Peyer's patch (tissue), 4 donors: ENCODE results near the gene FBXW7. TPM values are rescaled to one million over a fixed set of nuclear protein-coding genes. Genes with fewer than 3 reads are reported as not detected.

Experiments
- DNase-seq, 3 donors: peaks; one replicate each; pipeline ENCODE4 v3.0.0-alpha.2; 2017 to 2019
- H3K27ac ChIP-seq, 4 donors: fragments of 200-600 bp; sonication (generic); one replicate each; pipeline ENCODE4 v1.5.1; 2016 to 2019
- H3K27me3 ChIP-seq, 2 donors: fragments of 200-600 bp; sonication (generic); one replicate each; pipeline ENCODE4 v1.5.1; 2019
- H3K36me3 ChIP-seq, 3 donors: fragments of 200-600 bp; sonication (generic); one replicate each; pipeline ENCODE4 v1.5.1; 2016 to 2019
- H3K4me1 ChIP-seq, 4 donors: fragments of 200-600 bp; sonication (generic); one replicate each; pipeline ENCODE4 v1.5.1; 2016 to 2019
- H3K4me3 ChIP-seq, 4 donors: fragments of 200-600 bp; sonication (generic); 1 replicate in 3 of 4; 2 replicates in 1 of 4; pipeline ENCODE4 v1.5.1; 2016 to 2019; ENCODE audit warnings: mild to moderate bottlenecking in 1 of 4
- H3K9me3 ChIP-seq, 4 donors: fragments of 200-600 bp; sonication (generic); one replicate each; pipeline ENCODE4 v1.5.1; 2016 to 2019; ENCODE audit warnings: mild to moderate bottlenecking in 1 of 4
- POLR2A ChIP-seq, 2 donors: fragments of 450-650 bp; IDR thresholded peaks; one replicate each; pipeline ENCODE4 v1.5.1; 2017; ENCODE audit warnings: antibody characterized with exemption in 2 of 2, mild to moderate bottlenecking in 2 of 2, moderate library complexity in 2 of 2
- total RNA-seq, 4 donors: library from RNA; depleted of rRNA; stranded (reverse); fragments of >200 nt; gene quantifications; one replicate each; pipeline ENCODE4 v1.1.0, GENCODE V29; 2016
- TF ChIP-seq, protein P1 (sequence below), 6 experiments: fragments of 450-650 bp in 4 of 6; fragments of 200-600 bp in 2 of 6; sonication (generic) in 1 of 6; IDR thresholded peaks; one replicate each; pipeline ENCODE4 v1.5.1; 2017 to 2019; ENCODE audit warnings: antibody characterized with exemption in 6 of 6, mild to moderate bottlenecking in 3 of 6, moderate library complexity in 1 of 6

The FBXW7 gene
- total RNA-seq, 4 donors from 2014 or later = 33.4 to 120 (median 43.0) TPM

DNA sequence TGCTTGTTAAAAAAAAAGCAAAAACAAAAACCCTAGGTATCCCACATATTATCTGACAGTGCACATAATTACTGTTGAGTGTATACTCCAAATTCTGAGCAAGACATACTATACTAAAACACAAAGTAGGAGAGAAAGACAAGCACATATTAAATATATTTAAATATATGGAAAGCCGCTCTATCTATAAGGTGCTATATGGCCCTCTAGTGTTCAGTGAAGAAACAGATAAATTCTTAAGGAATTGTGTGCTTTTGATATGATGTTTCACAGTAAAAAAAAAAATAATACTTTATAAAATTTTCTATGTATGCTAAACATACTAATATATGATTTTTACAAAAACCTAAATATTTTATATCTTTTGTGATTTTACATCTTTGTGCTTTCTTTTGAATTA, 137.8 kb downstream of the FBXW7 start:
- Histone ChIP-seq H3K36me3 (no peaks in the 10 kb centered on the region), H3K9me3 (no peaks in the 10 kb centered on the region), H3K4me3 (no peak overlapping the region), H3K27me3 (no peaks in the 10 kb centered on the region), H3K27ac (no peak overlapping the region), H3K4me1 (no peaks in the 10 kb centered on the region)
- DNase-seq = no peak
- TF ChIP-seq, protein P1, sequence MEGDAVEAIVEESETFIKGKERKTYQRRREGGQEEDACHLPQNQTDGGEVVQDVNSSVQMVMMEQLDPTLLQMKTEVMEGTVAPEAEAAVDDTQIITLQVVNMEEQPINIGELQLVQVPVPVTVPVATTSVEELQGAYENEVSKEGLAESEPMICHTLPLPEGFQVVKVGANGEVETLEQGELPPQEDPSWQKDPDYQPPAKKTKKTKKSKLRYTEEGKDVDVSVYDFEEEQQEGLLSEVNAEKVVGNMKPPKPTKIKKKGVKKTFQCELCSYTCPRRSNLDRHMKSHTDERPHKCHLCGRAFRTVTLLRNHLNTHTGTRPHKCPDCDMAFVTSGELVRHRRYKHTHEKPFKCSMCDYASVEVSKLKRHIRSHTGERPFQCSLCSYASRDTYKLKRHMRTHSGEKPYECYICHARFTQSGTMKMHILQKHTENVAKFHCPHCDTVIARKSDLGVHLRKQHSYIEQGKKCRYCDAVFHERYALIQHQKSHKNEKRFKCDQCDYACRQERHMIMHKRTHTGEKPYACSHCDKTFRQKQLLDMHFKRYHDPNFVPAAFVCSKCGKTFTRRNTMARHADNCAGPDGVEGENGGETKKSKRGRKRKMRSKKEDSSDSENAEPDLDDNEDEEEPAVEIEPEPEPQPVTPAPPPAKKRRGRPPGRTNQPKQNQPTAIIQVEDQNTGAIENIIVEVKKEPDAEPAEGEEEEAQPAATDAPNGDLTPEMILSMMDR (IDR thresholded peaks at IDR 0.05) = peak in 4 of 6 experiments; percentile 16 to 36 (median 25)
- TF ChIP-seq POLR2A (IDR thresholded peaks at IDR 0.05) = no peak

DNA sequence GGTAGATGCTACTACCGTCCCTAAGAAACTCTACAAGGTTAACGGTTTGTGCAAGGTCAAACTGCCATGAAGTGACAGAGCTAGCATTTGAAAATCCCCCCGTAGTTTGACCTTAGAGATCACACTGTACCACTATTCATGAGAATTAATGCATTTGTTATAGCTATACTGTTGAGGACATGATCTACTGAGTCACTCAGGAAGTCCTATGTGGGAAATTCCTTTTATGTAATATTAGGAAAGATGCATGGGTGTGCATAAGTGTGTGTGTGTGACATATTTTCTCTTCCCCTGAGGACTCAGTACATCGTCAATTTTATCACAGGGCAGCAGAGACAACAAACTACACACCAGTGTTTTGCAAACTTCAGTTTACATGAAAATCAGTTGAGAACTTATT, 141.1 kb downstream of the FBXW7 start:
- H3K36me3 ChIP-seq = no peaks in the 10 kb centered on the region
- no peaks in the 10 kb centered on the region for H3K9me3 ChIP-seq
- TF ChIP-seq, protein P1 (IDR thresholded peaks at IDR 0.05) = no peak
- TF ChIP-seq POLR2A (IDR thresholded peaks at IDR 0.05) = no peak
- no peak for DNase-seq
- no peak overlapping the region for H3K27ac ChIP-seq
- H3K4me1 ChIP-seq = no peaks in the 10 kb centered on the region
- H3K4me3 ChIP-seq = no peak overlapping the region
- no peaks in the 10 kb centered on the region for H3K27me3 ChIP-seq

DNA sequence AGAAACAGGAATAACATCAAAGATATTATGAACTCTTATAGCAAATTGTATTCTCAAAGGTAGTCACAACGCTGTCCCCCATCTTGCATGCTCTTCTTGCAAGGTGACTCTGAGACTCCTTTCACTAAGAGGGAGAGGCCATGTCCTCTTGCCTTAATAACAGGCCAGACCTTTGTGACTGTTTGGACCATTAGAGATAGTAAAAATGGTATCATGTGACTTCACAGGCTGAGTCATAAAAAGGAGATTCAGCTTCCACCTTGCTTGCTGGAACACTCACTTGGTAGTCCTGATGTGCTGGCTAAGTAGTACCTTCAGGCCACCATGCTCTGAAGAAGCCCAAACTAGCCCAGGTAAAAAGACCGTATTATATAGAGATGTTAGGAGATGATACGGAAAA, 143.8 kb downstream of the FBXW7 start:
- no peak for TF ChIP-seq POLR2A (IDR thresholded peaks at IDR 0.05)
- TF ChIP-seq, protein P1 (IDR thresholded peaks at IDR 0.05) = no peak
- no peak for DNase-seq
- H3K36me3 ChIP-seq = no peaks in the 10 kb centered on the region
- H3K27ac ChIP-seq = no peak overlapping the region
- H3K4me1 ChIP-seq = no peaks in the 10 kb centered on the region
- no peaks in the 10 kb centered on the region for H3K9me3 ChIP-seq
- no peaks in the 10 kb centered on the region for H3K27me3 ChIP-seq
- H3K4me3 ChIP-seq = no peak overlapping the region

DNA sequence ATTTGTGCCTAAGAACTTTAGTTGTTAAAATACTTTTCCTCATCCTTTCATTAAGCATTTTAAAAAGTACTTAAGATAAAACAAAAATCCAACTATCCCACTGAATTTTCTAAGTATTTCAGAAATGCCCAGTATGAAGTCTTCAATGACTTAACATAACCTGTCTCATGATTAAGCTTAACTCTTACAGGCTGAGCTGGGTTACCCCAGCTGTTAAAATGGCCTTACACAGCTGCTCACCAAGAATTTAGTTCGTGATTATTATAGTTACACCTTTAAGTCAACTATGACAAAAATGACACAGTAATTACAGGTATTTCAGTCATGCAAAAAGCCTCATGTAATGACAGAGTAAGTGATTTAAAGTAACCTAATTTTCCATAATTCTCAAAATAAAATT, 145.7 kb downstream of the FBXW7 start:
- TF ChIP-seq, protein P1 (IDR thresholded peaks at IDR 0.05) = no peak
- TF ChIP-seq POLR2A (IDR thresholded peaks at IDR 0.05) = no peak
- no peak for DNase-seq
- no peak overlapping the region for H3K4me3 ChIP-seq

DNA sequence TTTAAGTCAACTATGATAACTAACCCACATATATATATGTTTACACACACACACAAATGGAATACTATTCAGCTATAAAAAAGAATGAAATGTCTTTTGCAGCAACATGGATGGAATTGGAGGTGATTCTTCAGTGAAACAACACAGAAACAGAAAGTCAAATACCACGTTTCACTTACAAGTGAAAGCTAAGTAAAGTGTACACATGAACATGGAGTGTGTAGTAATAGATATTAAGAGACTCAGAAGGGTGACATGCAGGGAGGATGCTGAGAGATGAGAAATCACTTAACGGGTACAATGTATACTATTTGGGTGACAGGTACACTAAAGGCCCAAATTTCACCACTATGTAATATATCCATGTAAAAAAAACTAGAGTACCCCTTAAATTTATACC, 146.5 kb downstream of the FBXW7 start:
- no peak for TF ChIP-seq POLR2A (IDR thresholded peaks at IDR 0.05)
- TF ChIP-seq, protein P1 (IDR thresholded peaks at IDR 0.05) = no peak
- H3K27ac ChIP-seq = no peak overlapping the region
- no peaks in the 10 kb centered on the region for H3K36me3 ChIP-seq
- DNase-seq = no peak
- no peaks in the 10 kb centered on the region for H3K4me1 ChIP-seq
- H3K4me3 ChIP-seq = no peak overlapping the region
- H3K9me3 ChIP-seq = no peaks in the 10 kb centered on the region
- no peaks in the 10 kb centered on the region for H3K27me3 ChIP-seq

More for the DNA sequence above, 145.7 kb downstream of the FBXW7 start:
- H3K36me3 ChIP-seq = no peaks in the 10 kb centered on the region
- no peaks in the 10 kb centered on the region for H3K4me1 ChIP-seq
- H3K27ac ChIP-seq = no peak overlapping the region
- no peaks in the 10 kb centered on the region for H3K27me3 ChIP-seq
- no peaks in the 10 kb centered on the region for H3K9me3 ChIP-seq

DNA sequence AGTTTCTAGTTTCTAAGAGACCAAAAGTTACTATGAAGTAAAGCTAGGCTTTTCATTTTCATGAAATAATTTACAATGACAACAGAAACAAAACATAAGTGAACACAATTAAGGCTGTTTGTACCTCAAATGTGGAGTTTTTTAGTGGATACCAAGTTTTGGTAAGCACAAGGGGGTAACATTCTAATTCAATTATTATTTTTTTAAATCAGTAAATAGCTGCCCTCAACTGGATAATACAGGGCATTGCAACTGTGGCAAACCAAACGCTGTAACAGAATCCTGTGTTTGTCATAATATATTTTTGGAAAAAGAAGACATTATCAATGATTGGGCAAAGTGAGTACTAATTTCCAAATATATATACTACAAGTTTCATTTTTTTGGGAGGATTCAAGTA, 150.3 kb downstream of the FBXW7 start:
- Histone ChIP-seq H3K27ac (no peak overlapping the region), H3K36me3 (no peaks in the 10 kb centered on the region), H3K4me3 (no peak overlapping the region), H3K4me1 (peaks cover 0 to 4% (median 0%) of the 10 kb centered on the region in 4 donors), H3K27me3 (no peaks in the 10 kb centered on the region), H3K9me3 (no peaks in the 10 kb centered on the region)
- TF ChIP-seq, protein P1 (IDR thresholded peaks at IDR 0.05) = peak in 5 of 6 experiments; percentile 29 to 51 (median 40)
- no peak for TF ChIP-seq POLR2A (IDR thresholded peaks at IDR 0.05)
- DNase-seq = no peak
